Parathyroid adenoma (tissue), 2 donors: ENCODE measurements around the gene CCNC.

ENCODE experiments used
- H2AFZ ChIP-seq: fragments of 300-600 bp; sonication (generic); one replicate; pipeline ENCODE4 v1.7.0; 2017; ENCODE audit warnings: antibody characterized with exemption, mild to moderate bottlenecking
- H3K27ac ChIP-seq: fragments of 300-600 bp; sonication (generic); one replicate; pipeline ENCODE4 v1.7.0; 2017
- H3K27me3 ChIP-seq: fragments of 300-600 bp; sonication (generic); one replicate; pipeline ENCODE4 v1.7.0; 2017; ENCODE audit warnings: low read length; ENCODE audit not compliant: control insufficient read depth, insufficient read depth
- H3K36me3 ChIP-seq: fragments of 300-600 bp; sonication (generic); one replicate; pipeline ENCODE4 v1.7.0; 2017; ENCODE audit warnings: low read length; ENCODE audit not compliant: control insufficient read depth, insufficient read depth
- H3K4me1 ChIP-seq: fragments of 300-600 bp; sonication (generic); one replicate; pipeline ENCODE4 v1.7.0; 2017; ENCODE audit warnings: control low read depth
- H3K4me2 ChIP-seq: fragments of 300-600 bp; sonication (generic); one replicate; pipeline ENCODE4 v1.7.0; 2017; ENCODE audit warnings: low read length
- H3K4me3 ChIP-seq: fragments of 300-600 bp; sonication (generic); one replicate; pipeline ENCODE4 v1.7.0; 2017; ENCODE audit warnings: low read depth, low read length
- H3K79me2 ChIP-seq: fragments of 300-600 bp; sonication (generic); one replicate; pipeline ENCODE4 v1.7.0; 2017; ENCODE audit warnings: control low read depth
- H3K9ac ChIP-seq: fragments of 300-600 bp; sonication (generic); one replicate; pipeline ENCODE4 v1.7.0; 2017; ENCODE audit warnings: mild to moderate bottlenecking
- H3K9me3 ChIP-seq: fragments of 300-600 bp; sonication (generic); one replicate; pipeline ENCODE4 v1.7.0; 2017; ENCODE audit warnings: low read length; ENCODE audit not compliant: control insufficient read depth
- CTCF ChIP-seq: fragments of 300-600 bp; sonication (generic); IDR thresholded peaks from one replicate; pipeline ENCODE4 v1.7.0; 2017; ENCODE audit warnings: antibody characterized with exemption, mild to moderate bottlenecking
- donor health status: primary hyperparathyroidism.

Gene CCNC

GRCh38 chr6:99587792-99588191 lies 19.3 kb upstream of the CCNC start:
- no peak for TF ChIP-seq CTCF
- no peak overlapping the region for H3K9ac ChIP-seq
- peaks cover 11% of the 10 kb centered on the region for H3K27me3 ChIP-seq
- H3K4me2 ChIP-seq, result no peak overlapping the region
- no peaks in the 10 kb centered on the region for H3K79me2 ChIP-seq
- H2AFZ ChIP-seq, result no peak overlapping the region
- peaks cover 4% of the 10 kb centered on the region for H3K4me1 ChIP-seq
- no peaks in the 10 kb centered on the region for H3K36me3 ChIP-seq
- H3K4me3 ChIP-seq, result no peak overlapping the region
- H3K9me3 ChIP-seq, result no peaks in the 10 kb centered on the region
- no peak overlapping the region for H3K27ac ChIP-seq

GRCh38 chr6:99579781-99580180 lies 11.3 kb upstream of the CCNC start:
- Histone ChIP-seq H3K4me2 (no peak overlapping the region), H3K9me3 (no peaks in the 10 kb centered on the region), H3K4me3 (no peak overlapping the region), H2AFZ (no peak overlapping the region), H3K79me2 (no peaks in the 10 kb centered on the region), H3K36me3 (no peaks in the 10 kb centered on the region), H3K9ac (no peak overlapping the region), H3K27ac (no peak overlapping the region), H3K27me3 (no peaks in the 10 kb centered on the region), H3K4me1 (no peaks in the 10 kb centered on the region)
- no peak for TF ChIP-seq CTCF

- TF ChIP-seq CTCF, result no peak
- H3K9ac ChIP-seq, result no peak overlapping the region
- H3K4me2 ChIP-seq, result no peak overlapping the region
- H3K36me3 ChIP-seq, result no peaks in the 10 kb centered on the region
- H3K4me3 ChIP-seq, result no peak overlapping the region
- H3K27me3 ChIP-seq, result no peaks in the 10 kb centered on the region
- H3K79me2 ChIP-seq, result no peaks in the 10 kb centered on the region
- H3K4me1 ChIP-seq, result no peaks in the 10 kb centered on the region
- H2AFZ ChIP-seq, result no peak overlapping the region
- no peaks in the 10 kb centered on the region for H3K9me3 ChIP-seq
- no peak overlapping the region for H3K27ac ChIP-seq
These were observed 7.2 kb upstream of the CCNC start for GRCh38 chr6:99575544-99576227.

GRCh38 chr6:99573980-99574617 lies 5.6 kb upstream of the CCNC start:
- H3K4me1 ChIP-seq, result no peaks in the 10 kb centered on the region
- H3K79me2 ChIP-seq, result no peaks in the 10 kb centered on the region
- H3K4me3 ChIP-seq, result no peak overlapping the region
- H3K36me3 ChIP-seq, result no peaks in the 10 kb centered on the region
- H3K27me3 ChIP-seq, result no peaks in the 10 kb centered on the region
- no peak overlapping the region for H3K4me2 ChIP-seq
- no peak overlapping the region for H2AFZ ChIP-seq
- H3K27ac ChIP-seq, result no peak overlapping the region
- no peak for TF ChIP-seq CTCF
- no peaks in the 10 kb centered on the region for H3K9me3 ChIP-seq
- H3K9ac ChIP-seq, result no peak overlapping the region
